ENCODE results near the gene RHBDF2. TPM values are rescaled to one million over a fixed set of nuclear protein-coding genes. Genes with fewer than 3 reads are reported as not detected.

The RHBDF2 gene
- total RNA-seq, 1 donor from 2014 or later: 30.7 TPM

DNA sequence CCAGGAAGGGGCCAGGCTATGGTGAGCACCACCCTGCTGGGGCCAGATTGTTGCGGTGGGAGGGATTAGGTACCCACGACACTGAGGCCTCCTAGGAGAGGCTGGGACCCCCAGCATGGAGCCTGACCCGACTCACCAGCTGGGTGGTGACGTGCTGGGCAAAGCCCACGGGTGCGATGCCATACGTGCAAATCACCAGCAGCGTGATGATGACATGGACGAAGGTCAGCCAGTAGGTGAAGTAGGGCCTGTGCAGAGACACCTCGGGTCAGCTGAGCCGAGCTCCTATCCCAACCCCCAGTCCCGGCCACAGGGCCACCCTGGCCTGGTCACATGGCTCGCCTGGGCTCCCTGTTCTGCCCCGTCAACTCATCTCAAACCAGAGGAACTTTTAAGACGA lies 26.3 kb downstream of the RHBDF2 start:
- no peaks in the 10 kb centered on the region for H3K36me3 ChIP-seq (ENCODE audit: insufficient read depth, low read length)
- no peak for FAIRE-seq
- no peak overlapping the region for H3K4me3 ChIP-seq (ENCODE audit: insufficient read depth, low read depth, low read length)
- no peak overlapping the region for H2AFZ ChIP-seq (ENCODE audit: low read depth, low read length)
- H3K4me2 ChIP-seq (ENCODE audit: low read length): no peak overlapping the region
- H3K79me2 ChIP-seq (ENCODE audit: insufficient read depth, low read length): no peaks in the 10 kb centered on the region
- no peak overlapping the region for H3K27ac ChIP-seq (ENCODE audit: low read depth, low read length)
- no peaks in the 10 kb centered on the region for H3K4me1 ChIP-seq (ENCODE audit: insufficient read depth, low read length)
- Mint-ChIP-seq H3K27ac (ENCODE audit: unreplicated experiment) (no peak overlapping the region), H3K4me1 (ENCODE audit: low read depth, unreplicated experiment) (no peaks in the 10 kb centered on the region), H3K36me3 (ENCODE audit: low read depth, unreplicated experiment) (peaks cover 26% of the 10 kb centered on the region), H3K9me3 (ENCODE audit: unreplicated experiment) (peaks cover 2% of the 10 kb centered on the region), H3K27me3 (ENCODE audit: low read depth, unreplicated experiment) (peaks cover 2% of the 10 kb centered on the region), H3K4me3 (ENCODE audit: unreplicated experiment) (no peak overlapping the region)
- H3K9ac ChIP-seq (ENCODE audit: low read length): no peak overlapping the region
- H3K9me3 ChIP-seq (ENCODE audit: insufficient read depth, low read depth, low read length): no peaks in the 10 kb centered on the region
- H4K20me1 ChIP-seq (ENCODE audit: insufficient read depth, low read length): no peaks in the 10 kb centered on the region
- no peaks in the 10 kb centered on the region for H3K27me3 ChIP-seq (ENCODE audit: insufficient read depth, low read length)
- TF ChIP-seq EZH2 (IDR thresholded peaks at IDR 0.05; ENCODE audit: insufficient read depth, low read length) (no peak), CTCF (IDR thresholded peaks at IDR 0.05; ENCODE audit: insufficient read depth, low read depth, low read length) (no peak)
- DNase-seq (ENCODE audit: low read depth): no peak

GRCh38 chr17:76474238-76474637 lies 27.0 kb downstream of the RHBDF2 start:
- no peaks in the 10 kb centered on the region for H3K4me1 Mint-ChIP-seq (ENCODE audit: low read depth, unreplicated experiment)
- H3K9ac ChIP-seq (ENCODE audit: low read length): no peak overlapping the region
- TF ChIP-seq EZH2 (IDR thresholded peaks at IDR 0.05; ENCODE audit: insufficient read depth, low read length): no peak
- no peak for TF ChIP-seq CTCF (IDR thresholded peaks at IDR 0.05; ENCODE audit: insufficient read depth, low read depth, low read length)
- no peaks in the 10 kb centered on the region for H4K20me1 ChIP-seq (ENCODE audit: insufficient read depth, low read length)
- no peak overlapping the region for H3K4me3 Mint-ChIP-seq (ENCODE audit: unreplicated experiment)
- H3K36me3 Mint-ChIP-seq (ENCODE audit: low read depth, unreplicated experiment): peaks cover 26% of the 10 kb centered on the region
- no peak overlapping the region for H2AFZ ChIP-seq (ENCODE audit: low read depth, low read length)
- no peaks in the 10 kb centered on the region for H3K9me3 ChIP-seq (ENCODE audit: insufficient read depth, low read depth, low read length)
- peaks cover 2% of the 10 kb centered on the region for H3K9me3 Mint-ChIP-seq (ENCODE audit: unreplicated experiment)
- H3K4me2 ChIP-seq (ENCODE audit: low read length): no peak overlapping the region
- no peaks in the 10 kb centered on the region for H3K27me3 ChIP-seq (ENCODE audit: insufficient read depth, low read length)
- no peaks in the 10 kb centered on the region for H3K79me2 ChIP-seq (ENCODE audit: insufficient read depth, low read length)
- no peaks in the 10 kb centered on the region for H3K4me1 ChIP-seq (ENCODE audit: insufficient read depth, low read length)
- peaks cover 2% of the 10 kb centered on the region for H3K27me3 Mint-ChIP-seq (ENCODE audit: low read depth, unreplicated experiment)
- DNase-seq (ENCODE audit: low read depth) (no peak), FAIRE-seq (no peak)
- no peak overlapping the region for H3K27ac Mint-ChIP-seq (ENCODE audit: unreplicated experiment)
- H3K4me3 ChIP-seq (ENCODE audit: insufficient read depth, low read depth, low read length): no peak overlapping the region
- H3K27ac ChIP-seq (ENCODE audit: low read depth, low read length): no peak overlapping the region
- no peaks in the 10 kb centered on the region for H3K36me3 ChIP-seq (ENCODE audit: insufficient read depth, low read length)

DNA sequence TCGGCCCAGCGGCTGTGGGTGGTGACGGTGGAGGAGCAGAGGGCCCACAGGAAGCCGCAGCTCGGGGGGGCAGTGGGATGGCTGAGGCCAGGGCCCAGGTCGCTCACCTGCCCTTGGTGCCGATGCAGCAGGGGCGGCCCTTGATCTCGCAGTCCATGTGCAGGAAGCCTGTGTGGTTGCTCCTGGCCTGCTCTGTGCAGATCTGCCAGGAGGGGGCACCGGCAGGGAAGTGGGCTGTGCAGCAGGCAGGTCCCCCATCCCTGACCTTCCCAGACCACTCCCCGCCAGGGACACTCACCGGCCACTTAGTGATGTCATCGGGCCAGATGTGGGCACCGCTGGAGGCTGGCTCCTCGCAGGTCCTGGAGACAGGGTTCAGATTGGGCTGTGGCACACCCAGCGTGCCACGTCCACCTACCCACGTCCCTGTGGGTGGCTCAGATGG lies 27.7 kb downstream of the RHBDF2 start:
- no peaks in the 10 kb centered on the region for H4K20me1 ChIP-seq (ENCODE audit: insufficient read depth, low read length)
- no peaks in the 10 kb centered on the region for H3K36me3 ChIP-seq (ENCODE audit: insufficient read depth, low read length)
- peaks cover 2% of the 10 kb centered on the region for H3K9me3 Mint-ChIP-seq (ENCODE audit: unreplicated experiment)
- H3K4me2 ChIP-seq (ENCODE audit: low read length): no peak overlapping the region
- H3K4me1 ChIP-seq (ENCODE audit: insufficient read depth, low read length): no peaks in the 10 kb centered on the region
- H3K27me3 Mint-ChIP-seq (ENCODE audit: low read depth, unreplicated experiment): peaks cover 2% of the 10 kb centered on the region
- H3K9ac ChIP-seq (ENCODE audit: low read length): no peak overlapping the region
- no peak overlapping the region for H2AFZ ChIP-seq (ENCODE audit: low read depth, low read length)
- peaks cover 26% of the 10 kb centered on the region for H3K36me3 Mint-ChIP-seq (ENCODE audit: low read depth, unreplicated experiment)
- H3K4me1 Mint-ChIP-seq (ENCODE audit: low read depth, unreplicated experiment): no peaks in the 10 kb centered on the region
- no peak for DNase-seq (ENCODE audit: low read depth)
- H3K9me3 ChIP-seq (ENCODE audit: insufficient read depth, low read depth, low read length): no peaks in the 10 kb centered on the region
- H3K79me2 ChIP-seq (ENCODE audit: insufficient read depth, low read length): no peaks in the 10 kb centered on the region
- H3K27ac Mint-ChIP-seq (ENCODE audit: unreplicated experiment): no peak overlapping the region
- H3K27me3 ChIP-seq (ENCODE audit: insufficient read depth, low read length): no peaks in the 10 kb centered on the region
- no peak overlapping the region for H3K4me3 Mint-ChIP-seq (ENCODE audit: unreplicated experiment)
- H3K4me3 ChIP-seq (ENCODE audit: insufficient read depth, low read depth, low read length): no peak overlapping the region
- no peak overlapping the region for H3K27ac ChIP-seq (ENCODE audit: low read depth, low read length)
- FAIRE-seq: no peak
- TF ChIP-seq CTCF (IDR thresholded peaks at IDR 0.05; ENCODE audit: insufficient read depth, low read depth, low read length) (no peak), EZH2 (IDR thresholded peaks at IDR 0.05; ENCODE audit: insufficient read depth, low read length) (no peak)
